HEK293T (cell line): Measurements from ENCODE around the gene PREX1.

Experiments used
- BHLHE40 ChIP-seq: fragments of 450-650 bp; IDR thresholded peaks from 2 replicates; pipeline ENCODE4 v1.6.1; 2016; ENCODE audit warnings: mild to moderate bottlenecking, moderate library complexity, borderline replicate concordance
- CTBP1 ChIP-seq: fragments of 450-650 bp; IDR thresholded peaks from 2 replicates; pipeline ENCODE4 v1.6.1; 2016; ENCODE audit warnings: borderline replicate concordance
- ELF4 ChIP-seq: fragments of 450-650 bp; IDR thresholded peaks from 2 replicates; pipeline ENCODE4 v1.6.1; 2017; ENCODE audit warnings: antibody characterized with exemption
- FOXA1 ChIP-seq: fragments of 450-650 bp; IDR thresholded peaks from 2 replicates; pipeline ENCODE4 v1.6.1; 2016; ENCODE audit warnings: mild to moderate bottlenecking
- FOXM1 ChIP-seq: fragments of 450-650 bp; IDR thresholded peaks from 2 replicates; pipeline ENCODE4 v1.6.1; 2017; ENCODE audit warnings: mild to moderate bottlenecking, borderline replicate concordance
- HDGF ChIP-seq: fragments of 450-650 bp; IDR thresholded peaks from 2 replicates; pipeline ENCODE4 v1.6.1; 2017; ENCODE audit warnings: antibody characterized with exemption, borderline replicate concordance
- LEF1 ChIP-seq: fragments of 450-650 bp; IDR thresholded peaks from 2 replicates; pipeline ENCODE4 v1.6.1; 2017; ENCODE audit warnings: mild to moderate bottlenecking, borderline replicate concordance
- NFRKB ChIP-seq: fragments of 450-650 bp; IDR thresholded peaks from 2 replicates; pipeline ENCODE4 v1.6.1; 2016; ENCODE audit warnings: mild to moderate bottlenecking, moderate library complexity
- SP1 ChIP-seq: fragments of 450-650 bp; IDR thresholded peaks from 2 replicates; pipeline ENCODE4 v1.6.1; 2017
- SUZ12 ChIP-seq: fragments of 450-650 bp; IDR thresholded peaks from 2 replicates; pipeline ENCODE4 v1.6.1; 2016; ENCODE audit warnings: mild to moderate bottlenecking

DNA sequence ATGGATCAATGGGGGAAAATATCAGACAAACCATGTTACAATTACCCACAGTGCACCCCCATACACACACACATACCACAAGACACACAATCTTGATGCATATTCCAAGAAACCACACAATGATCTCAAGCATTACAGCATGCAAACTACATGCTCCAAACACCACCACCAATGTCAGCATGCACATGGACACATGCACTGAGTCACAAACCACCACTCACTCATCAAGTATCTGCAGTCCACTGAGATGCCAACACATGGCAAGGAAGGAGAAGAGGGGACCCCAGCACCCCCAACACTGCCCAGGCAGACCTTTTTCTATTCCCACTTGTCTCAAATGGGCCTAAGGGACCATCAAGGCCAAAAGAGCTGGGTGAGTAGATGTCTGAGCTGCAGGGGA lies 91.6 kb downstream of the PREX1 start:
- TF ChIP-seq SP1 (no peak), BHLHE40 (no peak), LEF1 (no peak), ELF4 (no peak), FOXM1 (no peak), HDGF (no peak), NFRKB (no peak), FOXA1 (no peak), SUZ12 (no peak), CTBP1 (no peak)
